Fibroblast of the aortic adventitia (primary cell): ENCODE measurements around the gene STK17A. TPM values are rescaled to one million over a fixed set of nuclear protein-coding genes. Genes with fewer than 3 reads are reported as not detected.
"Not testable (repeated sequence)": the region's sequence is repeated elsewhere in the genome, so short reads cannot be mapped to it uniquely, and the experiment has no call there.

Experiments
- DNase-seq: peaks from one replicate; pipeline ENCODE4 v3.0.0-alpha.2; 2010; ENCODE audit warnings: low read depth
- H3K4me3 ChIP-seq: 2 replicates; pipeline ENCODE4 v1.5.1; 2011; ENCODE audit warnings: low read depth, mild to moderate bottlenecking, control low read depth, low read length, moderate library complexity
- total RNA-seq: library from RNA; depleted of rRNA; stranded (reverse); fragments of >200 nt; gene quantifications from 2 replicates; pipeline ENCODE4 v1.2.3, GENCODE V29; 2012; ENCODE audit warnings: low replicate concordance
- TF ChIP-seq, protein P1 (sequence below): IDR thresholded peaks from 2 replicates; pipeline ENCODE4 v1.5.1; 2011; ENCODE audit warnings: mild to moderate bottlenecking, low read length, control low read depth, inconsistent platforms; ENCODE audit not compliant: insufficient read depth

The STK17A gene
- total RNA-seq, 1 donor: 96.8 TPM

DNA sequence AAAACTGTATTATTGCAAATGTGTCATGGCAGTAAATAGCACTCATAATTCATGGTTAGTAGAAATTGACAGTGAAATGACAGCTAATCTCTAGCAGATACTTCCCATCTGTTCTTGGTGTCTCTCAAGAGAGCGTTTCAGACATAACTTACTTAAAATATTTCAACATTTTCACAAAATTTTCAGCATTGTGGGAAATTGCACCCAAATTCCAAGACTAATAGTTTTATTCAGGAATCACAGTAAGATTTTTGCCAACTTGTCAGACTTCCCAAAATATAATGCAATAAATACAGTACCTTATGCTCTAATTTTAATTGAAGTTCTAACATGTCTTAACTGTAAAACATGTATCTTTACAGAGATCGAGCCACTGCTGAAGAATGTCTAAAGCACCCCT, 41.2 kb downstream of the STK17A start:
- no peak for DNase-seq
- TF ChIP-seq, protein P1, sequence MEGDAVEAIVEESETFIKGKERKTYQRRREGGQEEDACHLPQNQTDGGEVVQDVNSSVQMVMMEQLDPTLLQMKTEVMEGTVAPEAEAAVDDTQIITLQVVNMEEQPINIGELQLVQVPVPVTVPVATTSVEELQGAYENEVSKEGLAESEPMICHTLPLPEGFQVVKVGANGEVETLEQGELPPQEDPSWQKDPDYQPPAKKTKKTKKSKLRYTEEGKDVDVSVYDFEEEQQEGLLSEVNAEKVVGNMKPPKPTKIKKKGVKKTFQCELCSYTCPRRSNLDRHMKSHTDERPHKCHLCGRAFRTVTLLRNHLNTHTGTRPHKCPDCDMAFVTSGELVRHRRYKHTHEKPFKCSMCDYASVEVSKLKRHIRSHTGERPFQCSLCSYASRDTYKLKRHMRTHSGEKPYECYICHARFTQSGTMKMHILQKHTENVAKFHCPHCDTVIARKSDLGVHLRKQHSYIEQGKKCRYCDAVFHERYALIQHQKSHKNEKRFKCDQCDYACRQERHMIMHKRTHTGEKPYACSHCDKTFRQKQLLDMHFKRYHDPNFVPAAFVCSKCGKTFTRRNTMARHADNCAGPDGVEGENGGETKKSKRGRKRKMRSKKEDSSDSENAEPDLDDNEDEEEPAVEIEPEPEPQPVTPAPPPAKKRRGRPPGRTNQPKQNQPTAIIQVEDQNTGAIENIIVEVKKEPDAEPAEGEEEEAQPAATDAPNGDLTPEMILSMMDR: no peak
- no peak overlapping the region for H3K4me3 ChIP-seq

DNA sequence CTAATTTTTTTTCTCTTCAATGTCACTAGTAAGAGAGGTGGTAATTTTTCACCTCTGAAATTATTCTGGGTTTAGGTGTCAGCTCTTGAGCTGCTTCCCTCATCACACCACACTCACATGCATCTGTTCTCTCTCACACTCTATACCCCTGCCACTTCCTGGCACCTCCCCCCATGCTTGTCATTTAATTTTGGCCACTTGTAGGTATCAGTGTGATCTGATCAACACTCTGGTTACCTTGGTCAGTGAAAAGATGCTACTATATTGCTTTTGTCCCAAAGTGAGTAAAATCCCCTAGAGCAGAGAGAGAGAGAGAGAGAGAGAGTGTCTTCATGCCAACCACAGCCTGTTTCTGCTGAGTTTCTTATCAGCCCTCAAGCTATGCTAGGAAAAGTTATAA, 42.5 kb downstream of the STK17A start:
- H3K4me3 ChIP-seq: no peak overlapping the region
- DNase-seq: no peak
- TF ChIP-seq, protein P1: no peak

DNA sequence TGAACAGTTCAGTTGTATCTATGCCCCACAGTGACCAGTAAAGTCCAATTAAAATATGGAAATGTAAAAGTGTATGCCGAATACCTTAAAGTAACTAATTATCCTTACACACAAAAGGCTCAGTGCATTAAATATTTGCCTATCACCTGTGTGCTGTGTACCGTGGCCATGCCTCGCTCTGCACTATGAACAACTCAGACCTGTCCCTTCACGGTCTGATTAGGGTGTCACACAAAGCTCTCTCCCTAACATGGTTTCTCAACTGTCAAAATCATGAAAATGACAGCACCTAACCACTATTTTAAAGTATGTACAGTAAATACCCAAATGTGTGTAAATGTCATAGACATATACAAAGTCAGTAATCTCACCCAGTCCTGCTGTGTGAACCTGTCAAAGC, 43.1 kb downstream of the STK17A start:
- TF ChIP-seq, protein P1: no peak
- H3K4me3 ChIP-seq: no peak overlapping the region
- DNase-seq: no peak

- no peak overlapping the region for H3K4me3 ChIP-seq
- DNase-seq: no peak
- TF ChIP-seq, protein P1: no peak
Measured at GRCh38 chr7:43626695-43627094, 43.8 kb downstream of the STK17A start.

DNA sequence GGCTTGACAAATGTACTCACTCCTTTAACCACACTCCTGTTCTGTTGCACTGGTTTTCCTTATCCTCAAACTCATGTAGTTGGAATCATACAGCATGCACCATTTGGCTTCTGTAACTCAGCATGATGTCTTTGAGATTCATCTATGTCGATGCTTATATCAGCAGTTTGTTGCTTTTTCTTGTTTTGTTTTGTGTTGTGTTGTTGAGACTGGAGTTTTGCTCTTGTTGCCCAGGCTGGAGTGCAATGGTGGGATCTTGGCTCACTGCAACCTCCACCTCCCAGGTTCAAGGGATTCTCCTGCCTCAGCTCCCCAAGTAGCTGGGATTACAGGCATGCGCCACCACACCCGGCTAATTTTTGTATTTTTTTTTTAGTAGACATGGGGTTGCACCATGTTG, 44.9 kb downstream of the STK17A start:
- DNase-seq, H3K4me3 ChIP-seq: not testable (repeated sequence)

GRCh38 chr7:43628431-43628830, 45.5 kb downstream of the STK17A start:
- DNase-seq: no peak
- H3K4me3 ChIP-seq: no peak overlapping the region
- TF ChIP-seq, protein P1: no peak

GRCh38 chr7:43629857-43630256, 46.9 kb downstream of the STK17A start:
- TF ChIP-seq, protein P1: no peak
- DNase-seq: no peak
- H3K4me3 ChIP-seq: no peak overlapping the region
